Measurements from ENCODE around the gene NRG3.

Gene NRG3

DNA sequence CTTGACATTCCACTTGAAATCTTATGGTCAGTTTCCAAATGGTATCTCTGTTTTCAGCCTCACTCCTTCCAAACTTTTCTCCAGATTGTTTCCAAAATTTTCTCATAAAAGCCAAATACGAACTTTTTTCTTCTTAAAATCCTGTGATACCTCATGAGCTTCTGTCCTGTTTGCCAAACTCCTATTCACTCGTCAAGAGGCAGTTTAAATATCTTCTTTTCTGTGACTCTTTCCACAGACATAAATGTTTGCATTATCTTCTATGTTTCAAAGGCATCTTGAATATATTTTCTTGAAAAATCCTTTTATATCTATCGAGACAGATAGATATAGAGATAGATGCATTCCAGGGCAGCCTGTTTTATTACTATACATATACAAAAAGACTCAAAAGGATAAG lies 109.4 kb downstream of the NRG3 start:
- in situ Hi-C loops (cut with HindIII; ENCODE audit: low sequenced_read_pairs) = no loop called here
- no peak overlapping the region for H3K4me3 ChIP-seq (ENCODE audit: low read depth, low read length)
- TF ChIP-seq, protein P1, sequence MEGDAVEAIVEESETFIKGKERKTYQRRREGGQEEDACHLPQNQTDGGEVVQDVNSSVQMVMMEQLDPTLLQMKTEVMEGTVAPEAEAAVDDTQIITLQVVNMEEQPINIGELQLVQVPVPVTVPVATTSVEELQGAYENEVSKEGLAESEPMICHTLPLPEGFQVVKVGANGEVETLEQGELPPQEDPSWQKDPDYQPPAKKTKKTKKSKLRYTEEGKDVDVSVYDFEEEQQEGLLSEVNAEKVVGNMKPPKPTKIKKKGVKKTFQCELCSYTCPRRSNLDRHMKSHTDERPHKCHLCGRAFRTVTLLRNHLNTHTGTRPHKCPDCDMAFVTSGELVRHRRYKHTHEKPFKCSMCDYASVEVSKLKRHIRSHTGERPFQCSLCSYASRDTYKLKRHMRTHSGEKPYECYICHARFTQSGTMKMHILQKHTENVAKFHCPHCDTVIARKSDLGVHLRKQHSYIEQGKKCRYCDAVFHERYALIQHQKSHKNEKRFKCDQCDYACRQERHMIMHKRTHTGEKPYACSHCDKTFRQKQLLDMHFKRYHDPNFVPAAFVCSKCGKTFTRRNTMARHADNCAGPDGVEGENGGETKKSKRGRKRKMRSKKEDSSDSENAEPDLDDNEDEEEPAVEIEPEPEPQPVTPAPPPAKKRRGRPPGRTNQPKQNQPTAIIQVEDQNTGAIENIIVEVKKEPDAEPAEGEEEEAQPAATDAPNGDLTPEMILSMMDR (IDR thresholded peaks at IDR 0.05; ENCODE audit: low read depth, low read length) = no peak
- DNase-seq (ENCODE audit: low read depth, low spot score) = no peak

DNA sequence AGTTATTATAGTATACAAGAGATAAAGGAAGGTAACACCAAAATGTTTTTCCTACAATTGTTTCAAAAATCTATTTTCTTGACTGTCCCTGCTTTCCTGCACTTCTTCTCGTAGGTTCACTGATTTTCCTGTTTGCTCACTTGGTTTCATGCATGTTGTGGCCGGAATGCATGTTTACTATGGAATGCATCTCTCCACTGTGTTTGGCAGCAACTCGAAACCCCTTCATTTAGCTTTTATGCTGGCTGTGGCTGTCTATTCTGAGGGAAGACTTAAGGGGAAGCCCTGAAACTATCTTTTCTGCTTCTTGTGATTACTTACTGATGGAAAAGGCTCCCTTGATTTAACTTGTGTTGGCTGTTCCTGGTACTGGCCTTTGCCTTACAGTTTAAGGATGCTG lies 120.3 kb downstream of the NRG3 start:
- in situ Hi-C loops (cut with HindIII; ENCODE audit: low sequenced_read_pairs) = no loop called here
- TF ChIP-seq, protein P1 (IDR thresholded peaks at IDR 0.05; ENCODE audit: low read depth, low read length) = no peak
- no peak overlapping the region for H3K4me3 ChIP-seq (ENCODE audit: low read depth, low read length)
- no peak for DNase-seq (ENCODE audit: low read depth, low spot score)

DNA sequence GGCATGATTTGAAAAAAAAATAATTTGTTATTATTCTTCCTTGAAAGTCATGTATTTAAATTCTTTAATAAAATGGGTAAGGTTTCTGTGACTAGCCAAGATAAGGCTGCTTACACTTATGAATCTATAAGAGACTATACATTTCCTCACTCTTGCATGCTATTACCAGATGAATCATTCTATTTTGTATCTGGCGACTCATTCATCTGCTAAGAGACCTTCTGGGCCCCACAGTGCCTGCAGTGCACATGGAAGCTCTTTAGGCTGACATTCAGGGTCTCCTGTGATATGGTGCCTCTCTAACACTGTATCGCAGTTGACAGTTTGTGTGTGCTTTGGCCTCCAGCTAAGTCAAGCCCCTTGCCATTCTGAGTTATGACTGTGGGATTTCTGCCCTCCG lies 121.9 kb downstream of the NRG3 start:
- H3K4me3 ChIP-seq (ENCODE audit: low read depth, low read length) = no peak overlapping the region
- DNase-seq (ENCODE audit: low read depth, low spot score) = no peak

DNA sequence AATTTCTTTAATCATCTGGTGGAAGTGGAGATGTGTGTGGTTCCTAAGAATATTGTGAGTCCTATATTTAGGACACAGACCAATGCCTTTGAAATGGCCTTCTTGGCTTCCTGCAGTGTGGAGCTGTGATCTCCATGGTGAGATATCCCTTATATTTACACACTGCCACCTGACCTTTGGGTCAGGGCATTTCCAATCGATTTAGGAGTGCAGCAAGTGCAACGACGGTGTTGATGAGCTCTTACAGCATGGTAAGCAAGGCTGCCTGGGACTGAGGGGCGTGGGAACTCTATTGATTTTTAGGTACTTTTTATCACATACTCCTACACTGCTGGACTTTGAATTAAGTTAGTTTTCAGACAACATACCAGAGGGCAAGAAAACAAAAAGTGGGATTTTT lies 146.0 kb downstream of the NRG3 start:
- in situ Hi-C loops (cut with HindIII; ENCODE audit: low sequenced_read_pairs) = no loop called here
- no peak overlapping the region for H3K4me3 ChIP-seq (ENCODE audit: low read depth, low read length)
- DNase-seq (ENCODE audit: low read depth, low spot score) = no peak
- TF ChIP-seq, protein P1 (IDR thresholded peaks at IDR 0.05; ENCODE audit: low read depth, low read length) = no peak

More for the DNA sequence above, 121.9 kb downstream of the NRG3 start:
- in situ Hi-C loops (cut with HindIII; ENCODE audit: low sequenced_read_pairs) = no loop called here
- TF ChIP-seq, protein P1 (IDR thresholded peaks at IDR 0.05; ENCODE audit: low read depth, low read length) = no peak

DNA sequence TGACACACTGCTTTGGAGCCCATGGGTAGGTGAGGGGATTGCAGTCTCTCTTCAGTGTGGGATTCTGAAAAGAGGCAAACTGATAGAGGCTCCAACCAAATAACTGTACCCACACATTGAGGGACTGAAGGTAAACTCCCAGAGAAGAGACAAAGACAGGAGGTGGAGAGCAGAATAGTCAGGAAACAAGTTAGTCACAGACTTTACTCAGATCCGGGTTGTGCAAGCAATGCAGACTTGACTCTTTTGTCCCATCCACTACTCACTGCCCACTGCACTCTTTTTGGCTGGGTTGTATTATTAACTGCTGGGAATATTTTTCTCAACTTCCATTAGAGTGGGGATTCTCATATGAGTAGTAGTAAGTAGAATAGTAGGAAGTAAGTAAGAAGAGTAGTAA lies 152.7 kb downstream of the NRG3 start:
- in situ Hi-C loops (cut with HindIII; ENCODE audit: low sequenced_read_pairs) = no loop called here
- DNase-seq (ENCODE audit: low read depth, low spot score) = no peak
- H3K4me3 ChIP-seq (ENCODE audit: low read depth, low read length) = no peak overlapping the region
- TF ChIP-seq, protein P1 (IDR thresholded peaks at IDR 0.05; ENCODE audit: low read depth, low read length) = no peak

DNA sequence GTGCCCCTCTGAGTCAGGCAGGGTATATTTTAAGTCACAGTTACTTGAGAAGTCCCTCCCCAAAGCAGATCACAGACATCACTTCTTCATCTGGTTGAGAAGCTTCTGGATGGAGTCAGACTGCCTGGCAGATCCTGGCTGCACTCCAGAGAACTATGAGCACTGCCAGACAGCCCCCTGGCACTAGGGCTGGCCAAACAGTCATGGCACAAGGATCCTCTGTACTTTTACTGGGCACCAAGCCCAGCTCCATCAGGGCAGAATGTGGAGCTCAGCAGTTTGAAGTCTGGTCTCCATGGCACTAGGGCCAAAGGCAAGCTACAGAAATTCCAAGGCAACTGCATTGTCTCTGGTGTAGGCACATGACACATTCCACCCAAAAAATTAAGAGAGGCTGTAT lies 162.1 kb downstream of the NRG3 start:
- H3K4me3 ChIP-seq (ENCODE audit: low read depth, low read length) = no peak overlapping the region
- TF ChIP-seq, protein P1 (IDR thresholded peaks at IDR 0.05; ENCODE audit: low read depth, low read length) = no peak
- DNase-seq (ENCODE audit: low read depth, low spot score) = no peak
- in situ Hi-C loops (cut with HindIII; ENCODE audit: low sequenced_read_pairs) = no loop called here

DNA sequence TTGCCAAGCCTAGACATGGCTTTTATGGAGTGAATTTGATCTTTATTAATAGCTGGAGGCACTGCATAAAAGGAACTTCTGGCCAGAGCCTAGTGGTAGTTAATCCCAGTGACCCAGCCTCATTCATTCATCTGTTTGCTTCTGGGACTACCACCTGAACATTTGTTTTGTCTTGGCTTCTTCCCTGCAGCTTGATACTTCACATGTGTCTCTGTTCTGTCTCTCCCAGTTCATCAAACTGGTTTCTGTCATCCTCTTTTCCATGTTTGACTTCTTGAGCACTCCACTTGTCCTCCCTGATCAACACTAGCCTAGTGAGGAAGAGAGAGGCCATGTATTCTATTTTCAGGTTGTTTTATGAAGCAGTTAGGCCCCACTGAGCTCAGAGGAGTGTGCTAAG lies 163.6 kb downstream of the NRG3 start:
- H3K4me3 ChIP-seq (ENCODE audit: low read depth, low read length) = no peak overlapping the region
- in situ Hi-C loops (cut with HindIII; ENCODE audit: low sequenced_read_pairs) = no loop called here
- TF ChIP-seq, protein P1 (IDR thresholded peaks at IDR 0.05; ENCODE audit: low read depth, low read length) = no peak
- no peak for DNase-seq (ENCODE audit: low read depth, low spot score)
